Fibroblast of skin of left biceps (primary cell): ENCODE measurements around the gene C16orf96.

Source experiments
- DNase-seq, 2 experiments: peaks; one replicate each; pipeline ENCODE4 v3.0.0-alpha.2; 2013; ENCODE audit warnings: low read depth in 2 of 2

The C16orf96 gene

GRCh38 chr16:4525634-4526277, 30.4 kb upstream of the C16orf96 start:
- DNase-seq = no peak

GRCh38 chr16:4529085-4530060, 26.8 kb upstream of the C16orf96 start:
- DNase-seq = no peak

GRCh38 chr16:4531811-4532210, 24.3 kb upstream of the C16orf96 start:
- no peak for DNase-seq

- no peak for DNase-seq
Observed at GRCh38 chr16:4532238-4532637, 23.9 kb upstream of the C16orf96 start.

GRCh38 chr16:4533490-4533889, 22.6 kb upstream of the C16orf96 start:
- no peak for DNase-seq

- DNase-seq = no peak
Observed at GRCh38 chr16:4534151-4534790, 21.9 kb upstream of the C16orf96 start.

GRCh38 chr16:4535627-4536108, 20.5 kb upstream of the C16orf96 start:
- no peak for DNase-seq

- DNase-seq = no peak
Observed at GRCh38 chr16:4536391-4537106, 19.6 kb upstream of the C16orf96 start.

- no peak for DNase-seq
Observed at GRCh38 chr16:4537376-4538343, 18.5 kb upstream of the C16orf96 start.

GRCh38 chr16:4538350-4539235, 17.5 kb upstream of the C16orf96 start, which contains the start of gene CDIP1:
Gene CDIP1 (minus strand): TSS chr16:4538773. CDS start chr16:4514130, 24,643 bp downstream.
- DNase-seq = peak; percentile 84

- no peak for DNase-seq
Observed at GRCh38 chr16:4539716-4540284, 16.3 kb upstream of the C16orf96 start.

- DNase-seq = no peak
Observed at GRCh38 chr16:4544473-4544872, 11.7 kb upstream of the C16orf96 start.

- no peak for DNase-seq
Observed at GRCh38 chr16:4548124-4548523, 8.0 kb upstream of the C16orf96 start.

- no peak for DNase-seq
Observed at GRCh38 chr16:4550591-4550990, 5.5 kb upstream of the C16orf96 start.

GRCh38 chr16:4552541-4552940, 3.6 kb upstream of the C16orf96 start:
- no peak for DNase-seq

- no peak for DNase-seq
Observed at GRCh38 chr16:4556580-4556979, 440 bp downstream of the C16orf96 start.

GRCh38 chr16:4557973-4558372, 1.8 kb downstream of the C16orf96 start:
- DNase-seq = no peak

GRCh38 chr16:4561596-4561995, 5.5 kb downstream of the C16orf96 start:
- DNase-seq = no peak

- no peak for DNase-seq
Observed at GRCh38 chr16:4564661-4565267, 8.6 kb downstream of the C16orf96 start.
